IPS-11a (cell line): ENCODE measurements around the gene PGM2L1.
A peak's percentile ranks its signal among the peaks of the same experiment; 100 is the strongest.
"Not testable (repeated sequence)": the region's sequence is repeated elsewhere in the genome, so short reads cannot be mapped to it uniquely, and the experiment has no call there.

Experiments
- H3K4me3 ChIP-seq: one replicate; pipeline ENCODE4 v1.5.1; 2013; ENCODE audit warnings: low read depth, low read length, control low read depth

The PGM2L1 gene

GRCh38 chr11:74403607-74404321, 5.5 kb upstream of the PGM2L1 start:
- no peak overlapping the region for H3K4me3 ChIP-seq

GRCh38 chr11:74400606-74401005, 2.4 kb upstream of the PGM2L1 start:
- no peak overlapping the region for H3K4me3 ChIP-seq

- H3K4me3 ChIP-seq, result peak overlapping the region; percentile 83
These were observed 561 bp downstream of the PGM2L1 start for GRCh38 chr11:74397501-74398243.

GRCh38 chr11:74392256-74392655, 6.0 kb downstream of the PGM2L1 start:
- no peak overlapping the region for H3K4me3 ChIP-seq

GRCh38 chr11:74391193-74391592, 7.0 kb downstream of the PGM2L1 start:
- no peak overlapping the region for H3K4me3 ChIP-seq

GRCh38 chr11:74390697-74391096, 7.5 kb downstream of the PGM2L1 start:
- H3K4me3 ChIP-seq, result no peak overlapping the region

- no peak overlapping the region for H3K4me3 ChIP-seq
These were observed 9.4 kb downstream of the PGM2L1 start for GRCh38 chr11:74388678-74389327.

- H3K4me3 ChIP-seq, result no peak overlapping the region
These were observed 13.6 kb downstream of the PGM2L1 start for GRCh38 chr11:74384641-74385040.

- no peak overlapping the region for H3K4me3 ChIP-seq
These were observed 17.3 kb downstream of the PGM2L1 start for GRCh38 chr11:74380746-74381439.

GRCh38 chr11:74377689-74378088, 20.5 kb downstream of the PGM2L1 start:
- no peak overlapping the region for H3K4me3 ChIP-seq

- H3K4me3 ChIP-seq, result no peak overlapping the region
These were observed 24.9 kb downstream of the PGM2L1 start for GRCh38 chr11:74373382-74373781.

GRCh38 chr11:74371269-74372052, 26.8 kb downstream of the PGM2L1 start:
- no peak overlapping the region for H3K4me3 ChIP-seq

GRCh38 chr11:74370123-74370522, 28.1 kb downstream of the PGM2L1 start:
- H3K4me3 ChIP-seq, result no peak overlapping the region

GRCh38 chr11:74367881-74368280, 30.4 kb downstream of the PGM2L1 start:
- no peak overlapping the region for H3K4me3 ChIP-seq

- no peak overlapping the region for H3K4me3 ChIP-seq
These were observed 31.7 kb downstream of the PGM2L1 start for GRCh38 chr11:74366576-74366975.

- H3K4me3 ChIP-seq, result not testable (repeated sequence)
These were observed 32.4 kb downstream of the PGM2L1 start for GRCh38 chr11:74365805-74366204.

GRCh38 chr11:74357449-74357848, 40.8 kb downstream of the PGM2L1 start:
- H3K4me3 ChIP-seq, result no peak overlapping the region

- H3K4me3 ChIP-seq, result no peak overlapping the region
These were observed 42.6 kb downstream of the PGM2L1 start for GRCh38 chr11:74355626-74356025.

GRCh38 chr11:74354036-74354435, 44.2 kb downstream of the PGM2L1 start:
- no peak overlapping the region for H3K4me3 ChIP-seq

GRCh38 chr11:74347381-74347780, 50.9 kb downstream of the PGM2L1 start:
- no peak overlapping the region for H3K4me3 ChIP-seq

- H3K4me3 ChIP-seq, result no peak overlapping the region
These were observed 52.8 kb downstream of the PGM2L1 start for GRCh38 chr11:74345420-74345819.
